Muscle of arm (tissue), 12 donors: ENCODE measurements around the gene CDK9. TPM values are rescaled to one million over a fixed set of nuclear protein-coding genes. Genes with fewer than 3 reads are reported as not detected.
A peak's percentile ranks its signal among the peaks of the same experiment; 100 is the strongest.

ENCODE experiments used
- DNase-seq: peaks from one replicate; pipeline ENCODE4 v3.0.0-alpha.2; 2013
- polyA plus RNA-seq, 12 donors: library from polyadenylated mRNA; unstranded; fragments of 120-200 nt; gene quantifications; one replicate each; pipeline ENCODE4 v1.2.1, GENCODE V29; 2013; ENCODE audit not compliant: insufficient read length in 12 of 12

Gene CDK9
- polyA plus RNA-seq, 12 donors: 29.1 to 50.2 (median 38.6) TPM; not detected in 1

DNA sequence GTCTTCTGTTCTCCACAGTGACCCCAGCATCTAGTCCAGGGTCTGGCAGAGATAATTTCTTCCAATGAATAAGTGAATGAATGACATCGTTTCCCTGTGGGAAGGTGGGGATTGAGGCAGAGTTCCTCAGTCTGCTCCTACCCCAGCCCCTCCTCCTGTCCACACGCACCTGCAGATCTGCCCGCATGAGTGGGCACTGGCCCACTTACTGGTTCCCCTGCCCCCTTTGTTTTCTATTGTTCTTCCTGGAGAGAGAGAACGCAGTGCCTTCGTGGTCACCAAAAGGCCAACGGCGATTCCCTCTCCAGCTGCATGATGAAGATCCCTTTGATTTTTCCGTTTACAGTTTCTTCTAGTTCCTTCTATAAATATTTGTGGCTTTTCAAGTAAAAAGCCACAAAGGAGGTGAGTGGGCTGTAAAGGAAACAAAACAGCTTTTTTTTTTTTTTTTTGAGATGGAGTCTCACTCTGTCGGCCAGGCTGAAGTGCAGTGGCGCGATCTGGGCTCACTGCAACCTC, 11.1 kb downstream of the CDK9 start:
- DNase-seq: no peak

DNA sequence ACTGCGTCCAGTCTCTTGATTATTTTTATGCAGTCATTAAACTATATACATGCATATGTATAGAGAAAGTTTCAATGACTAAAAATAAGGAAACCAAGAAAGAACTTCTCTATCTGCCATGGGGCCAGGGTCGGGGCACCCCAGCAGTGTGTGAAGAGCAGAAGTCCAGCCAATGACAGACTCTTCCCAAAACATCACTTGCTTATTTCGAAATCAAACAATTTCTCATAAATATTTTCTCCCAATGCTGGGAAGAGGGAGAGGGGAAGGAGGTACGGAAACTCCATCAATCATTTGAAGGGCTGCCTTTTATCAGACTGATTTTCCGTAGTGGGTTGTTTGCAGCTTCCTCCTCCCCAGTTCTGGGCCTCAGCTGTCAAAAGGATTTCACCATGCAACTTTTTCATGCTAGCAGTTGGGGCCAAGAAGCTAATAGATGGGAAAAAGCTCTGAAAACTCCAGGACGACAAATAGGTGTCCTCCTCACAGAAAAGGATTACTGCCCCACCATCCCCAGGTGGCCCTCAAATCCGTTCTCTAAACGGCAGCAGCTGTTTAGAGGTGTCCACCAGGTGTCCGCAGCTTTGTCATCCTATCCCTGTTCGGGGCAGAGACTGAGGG, 16.2 kb downstream of the CDK9 start:
- DNase-seq: no peak

DNA sequence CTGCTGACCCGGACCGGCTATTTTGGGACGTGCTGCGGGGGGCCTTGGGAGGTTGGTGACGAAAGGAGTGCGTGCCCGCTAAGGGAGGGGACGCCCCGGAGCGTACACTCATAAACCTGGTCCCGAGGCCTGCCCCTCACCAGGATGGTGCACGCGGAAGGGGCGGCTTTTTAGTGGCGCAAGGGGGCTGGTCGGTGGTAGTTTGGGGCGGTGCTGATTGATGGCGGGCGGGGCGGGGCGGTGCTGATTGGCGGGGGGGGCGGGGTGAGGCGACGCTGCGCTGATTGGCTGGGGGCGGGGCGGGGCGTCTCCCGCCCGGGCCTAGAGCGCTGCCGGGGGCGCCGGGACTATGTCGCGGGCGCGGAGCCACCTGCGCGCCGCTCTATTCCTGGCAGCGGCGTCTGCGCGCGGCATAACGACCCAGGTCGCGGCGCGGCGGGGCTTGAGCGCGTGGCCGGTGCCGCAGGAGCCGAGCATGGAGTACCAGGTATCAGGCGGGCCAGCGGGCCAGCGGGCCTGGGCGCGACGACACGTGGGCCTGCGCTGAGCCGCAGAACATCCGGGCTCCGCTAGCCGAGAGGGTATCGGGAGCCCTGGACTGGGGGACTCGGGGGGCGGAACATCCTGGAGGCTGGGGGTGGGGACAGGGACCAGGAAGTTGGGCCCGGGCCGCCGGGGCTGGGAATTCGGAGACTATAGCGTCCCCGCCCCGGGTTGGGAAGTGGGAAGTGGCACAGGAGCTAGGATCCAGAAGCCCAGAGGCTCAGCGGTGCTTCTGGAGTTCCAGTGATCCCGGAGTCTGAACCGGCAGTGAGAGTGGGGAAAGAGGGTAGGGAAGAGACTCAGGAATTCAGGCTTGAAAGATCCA, 17.0 kb downstream of the CDK9 start, which contains the start of gene FPGS:
FPGS (plus strand) TSS at position 307 of the 868 bp plus-strand sequence; CDS start at position 350, 43 bp downstream.
- peak; percentile 87 for DNase-seq

DNA sequence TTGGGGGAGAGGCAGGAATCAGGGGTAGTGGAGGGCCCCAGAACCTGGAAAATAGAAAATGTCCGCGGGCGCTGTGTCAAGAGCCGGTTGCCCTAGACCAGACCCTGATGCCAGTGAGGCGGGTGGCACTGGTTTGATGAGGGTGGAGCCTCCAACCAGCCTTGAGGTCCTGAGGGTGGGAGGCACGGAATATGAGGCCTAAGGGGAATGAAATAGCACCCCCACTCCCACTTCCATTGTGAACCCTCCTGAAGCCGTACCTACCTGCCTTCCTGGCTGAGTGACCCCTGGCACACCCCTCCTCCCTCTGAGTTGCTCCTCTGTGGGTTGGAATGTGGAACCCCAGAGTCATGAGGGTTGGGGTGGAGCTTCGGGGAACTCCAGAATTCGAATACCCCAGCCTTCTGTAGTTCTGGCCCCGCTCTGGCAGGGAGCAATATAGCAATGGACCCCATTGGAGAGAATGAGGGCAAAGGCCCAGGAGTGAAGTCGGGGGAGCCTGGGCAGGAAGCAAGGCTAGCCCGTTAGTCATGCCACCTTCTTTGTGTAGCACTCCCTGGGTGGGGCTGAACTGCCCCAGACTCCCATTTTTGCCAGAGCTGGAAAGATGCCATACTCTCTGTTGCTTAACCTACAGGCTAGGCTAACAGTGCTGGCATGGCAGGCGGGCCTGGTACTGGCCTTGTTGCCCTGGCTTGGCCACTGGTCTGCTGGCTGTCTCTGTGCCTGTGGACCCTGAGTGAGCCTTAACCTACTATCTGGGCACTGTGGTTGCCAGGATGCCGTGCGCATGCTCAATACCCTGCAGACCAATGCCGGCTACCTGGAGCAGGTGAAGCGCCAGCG, 17.9 kb downstream of the CDK9 start:
- DNase-seq: no peak

DNA sequence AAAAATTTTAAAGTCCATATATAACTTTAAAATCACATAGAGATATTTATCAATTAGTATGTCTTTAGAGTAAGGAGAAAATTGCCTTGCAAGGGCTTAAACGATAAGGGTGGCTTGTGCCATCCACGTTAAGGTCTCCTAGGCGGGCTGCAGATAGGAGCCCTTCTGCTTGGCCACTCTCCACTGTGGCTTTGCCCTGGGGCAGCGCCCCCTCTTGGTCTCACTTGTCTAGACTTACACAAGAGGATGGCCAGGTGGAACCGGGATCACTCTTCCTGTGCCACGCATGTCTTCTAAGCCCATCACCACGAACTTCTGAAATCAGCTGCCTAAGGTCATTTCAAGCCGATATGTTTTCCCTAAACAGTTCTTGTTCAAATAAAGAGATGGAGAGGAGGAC, 19.8 kb downstream of the CDK9 start:
- DNase-seq: no peak

DNA sequence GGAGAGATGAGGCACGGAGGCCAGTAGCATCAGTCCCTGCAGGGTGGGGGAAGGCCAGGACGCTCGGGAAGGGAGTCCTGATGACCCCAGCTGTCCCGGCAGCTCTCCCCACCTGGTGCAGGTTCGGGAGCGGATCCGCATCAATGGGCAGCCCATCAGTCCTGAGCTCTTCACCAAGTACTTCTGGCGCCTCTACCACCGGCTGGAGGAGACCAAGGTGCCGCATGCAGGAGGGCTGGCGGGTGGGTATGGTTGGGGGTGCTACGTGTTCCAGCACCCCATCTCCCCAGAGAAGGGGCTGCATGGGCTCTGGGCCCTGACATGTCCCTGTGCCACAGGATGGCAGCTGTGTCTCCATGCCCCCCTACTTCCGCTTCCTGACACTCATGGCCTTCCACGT, 21.0 kb downstream of the CDK9 start:
- no peak for DNase-seq

DNA sequence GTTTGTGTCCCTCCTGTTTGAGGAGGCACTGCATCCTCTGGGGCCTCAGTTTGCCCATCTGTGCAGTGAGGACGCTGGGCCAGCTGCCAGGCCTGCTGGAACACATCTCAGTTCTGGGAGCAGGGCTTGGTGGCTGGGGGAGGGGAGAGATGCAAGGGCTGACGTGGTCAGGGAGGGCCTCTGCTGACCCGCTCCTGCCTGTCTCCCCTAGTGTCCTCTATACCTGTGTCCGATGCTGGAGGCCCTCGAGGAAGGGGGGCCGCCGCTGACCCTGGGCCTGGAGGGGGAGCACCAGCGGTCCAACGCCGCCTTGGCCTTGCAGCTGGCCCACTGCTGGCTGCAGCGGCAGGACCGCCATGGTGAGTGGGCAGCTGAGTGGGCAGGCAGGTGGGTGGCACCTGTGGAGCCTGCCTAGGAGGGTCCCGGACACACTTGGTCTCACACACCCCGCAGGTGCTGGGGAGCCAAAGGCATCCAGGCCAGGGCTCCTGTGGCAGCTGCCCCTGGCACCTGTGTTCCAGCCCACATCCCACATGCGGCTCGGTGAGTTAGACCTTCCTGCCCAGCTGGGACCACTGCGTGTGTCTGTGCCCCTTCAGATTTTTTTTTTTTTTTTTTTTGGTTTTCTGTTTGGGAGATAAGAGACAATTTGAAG, 22.6 kb downstream of the CDK9 start:
- DNase-seq: no peak

DNA sequence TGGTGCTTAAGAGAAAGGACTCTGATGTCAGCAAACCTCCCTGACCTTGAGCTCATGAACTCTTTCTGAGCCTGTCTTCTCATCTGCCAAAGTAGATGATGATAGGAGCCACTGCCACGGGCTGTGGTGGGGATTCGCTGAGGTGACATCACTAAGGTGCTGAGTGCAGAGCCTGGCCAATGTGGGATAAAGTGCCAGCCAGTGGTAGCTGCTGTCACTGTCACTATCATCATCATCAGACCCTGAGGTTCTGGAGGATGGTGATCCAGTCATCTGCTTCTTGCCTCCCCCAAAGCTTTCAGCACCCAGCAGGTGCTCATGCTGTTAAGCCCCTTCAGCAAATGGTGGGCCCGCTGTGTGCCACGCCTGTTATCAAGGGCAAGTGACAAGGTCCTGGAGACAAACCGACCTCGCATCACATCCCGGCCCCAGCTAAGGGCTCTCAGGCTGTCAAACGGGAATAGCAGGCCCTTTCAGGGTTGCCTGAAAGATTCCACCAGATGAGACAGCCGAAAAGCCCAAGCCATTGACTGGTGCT, 23.2 kb downstream of the CDK9 start:
- DNase-seq: no peak

DNA sequence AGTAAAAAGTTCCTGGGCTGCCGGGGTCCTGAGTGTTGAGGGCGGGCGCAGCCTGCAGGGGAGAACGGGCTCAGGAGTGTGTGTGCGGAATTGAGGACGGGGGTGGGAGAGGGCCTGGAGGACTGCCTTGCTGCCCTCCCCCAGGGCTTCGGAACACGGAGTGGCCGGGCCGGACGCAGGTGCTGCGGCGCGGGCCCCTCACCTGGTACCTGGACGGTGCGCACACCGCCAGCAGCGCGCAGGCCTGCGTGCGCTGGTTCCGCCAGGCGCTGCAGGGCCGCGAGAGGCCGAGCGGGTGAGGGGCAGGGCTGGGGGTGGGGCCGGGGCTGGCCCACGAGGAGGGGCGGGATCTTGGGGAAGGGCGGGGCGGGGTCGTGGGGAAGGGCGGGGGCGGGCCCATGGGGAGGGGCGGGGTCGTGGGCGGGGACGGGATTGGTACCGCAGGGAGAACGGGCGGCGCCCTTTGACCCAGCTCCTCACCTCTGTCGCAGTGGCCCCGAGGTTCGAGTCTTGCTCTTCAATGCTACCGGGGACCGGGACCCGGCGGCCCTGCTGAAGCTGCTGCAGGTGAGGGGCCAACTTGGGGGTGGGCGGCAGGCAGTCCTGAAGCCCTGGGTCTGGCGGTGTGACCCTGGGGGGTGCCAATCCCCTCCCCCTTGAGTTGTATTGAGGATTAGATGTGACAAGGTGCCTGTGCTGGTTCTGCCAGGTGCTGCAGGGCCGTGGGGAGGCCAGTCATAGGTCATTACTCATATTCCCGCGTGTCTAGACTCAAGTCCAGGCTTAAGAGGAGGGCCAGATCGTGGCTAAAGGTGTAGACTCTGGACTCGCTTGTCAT, 23.9 kb downstream of the CDK9 start:
- no peak for DNase-seq

DNA sequence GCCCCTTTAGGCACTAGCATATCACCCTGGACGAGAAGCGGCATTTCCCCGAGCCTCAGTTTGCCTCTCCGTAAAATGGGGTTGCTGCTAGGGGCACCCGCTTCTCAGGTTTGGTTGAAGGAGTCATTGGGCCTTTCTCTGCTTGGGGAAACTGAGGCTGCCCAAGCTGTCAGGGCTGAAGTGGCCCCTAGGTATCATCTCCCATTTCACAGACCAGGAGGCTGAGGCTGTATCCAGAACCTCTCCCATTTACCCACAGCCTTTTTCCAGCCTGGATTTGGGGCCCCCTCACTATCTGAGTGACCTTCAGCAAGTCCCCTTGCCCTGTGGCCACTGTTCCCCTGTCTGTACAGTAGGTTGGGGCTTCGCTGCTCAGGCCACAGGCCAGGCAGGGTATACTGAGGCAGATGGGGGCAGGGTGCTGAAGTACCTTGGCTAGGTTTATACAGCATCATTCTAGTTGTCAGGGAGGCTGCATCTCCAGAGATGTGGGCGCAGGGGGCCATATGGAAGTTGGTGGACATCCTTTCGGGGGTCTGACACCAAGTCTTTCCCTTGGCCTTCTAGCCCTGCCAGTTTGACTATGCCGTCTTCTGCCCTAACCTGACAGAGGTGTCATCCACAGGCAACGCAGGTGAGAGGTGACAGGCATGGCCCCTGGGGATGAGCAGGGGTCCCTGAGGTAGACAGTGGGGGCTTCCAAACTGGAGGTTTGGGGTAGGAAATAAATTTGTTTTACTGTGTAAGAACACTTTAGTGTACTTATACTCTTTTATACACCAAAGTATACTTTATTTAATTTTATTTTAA, 24.7 kb downstream of the CDK9 start:
- DNase-seq: no peak

DNA sequence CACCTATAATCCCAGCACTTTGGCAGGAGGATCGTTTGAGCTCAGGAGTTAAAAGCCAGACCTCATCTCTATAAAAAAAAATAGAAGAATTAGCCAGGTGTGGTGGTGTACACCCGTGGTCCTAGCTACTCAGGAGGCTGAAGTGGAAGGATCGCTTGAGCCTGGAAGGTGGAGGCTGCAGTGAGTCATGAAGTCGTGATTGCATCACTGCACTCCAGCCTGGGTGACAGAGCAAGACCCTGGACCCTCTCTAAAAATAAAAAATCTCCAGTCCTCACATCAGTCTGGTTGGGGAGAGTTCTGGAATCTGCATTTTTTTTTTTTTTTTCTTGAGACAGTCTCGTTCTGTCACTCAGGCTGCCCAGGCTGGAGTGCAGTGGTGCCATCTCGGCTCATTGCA, 26.2 kb downstream of the CDK9 start:
- DNase-seq: no peak

DNA sequence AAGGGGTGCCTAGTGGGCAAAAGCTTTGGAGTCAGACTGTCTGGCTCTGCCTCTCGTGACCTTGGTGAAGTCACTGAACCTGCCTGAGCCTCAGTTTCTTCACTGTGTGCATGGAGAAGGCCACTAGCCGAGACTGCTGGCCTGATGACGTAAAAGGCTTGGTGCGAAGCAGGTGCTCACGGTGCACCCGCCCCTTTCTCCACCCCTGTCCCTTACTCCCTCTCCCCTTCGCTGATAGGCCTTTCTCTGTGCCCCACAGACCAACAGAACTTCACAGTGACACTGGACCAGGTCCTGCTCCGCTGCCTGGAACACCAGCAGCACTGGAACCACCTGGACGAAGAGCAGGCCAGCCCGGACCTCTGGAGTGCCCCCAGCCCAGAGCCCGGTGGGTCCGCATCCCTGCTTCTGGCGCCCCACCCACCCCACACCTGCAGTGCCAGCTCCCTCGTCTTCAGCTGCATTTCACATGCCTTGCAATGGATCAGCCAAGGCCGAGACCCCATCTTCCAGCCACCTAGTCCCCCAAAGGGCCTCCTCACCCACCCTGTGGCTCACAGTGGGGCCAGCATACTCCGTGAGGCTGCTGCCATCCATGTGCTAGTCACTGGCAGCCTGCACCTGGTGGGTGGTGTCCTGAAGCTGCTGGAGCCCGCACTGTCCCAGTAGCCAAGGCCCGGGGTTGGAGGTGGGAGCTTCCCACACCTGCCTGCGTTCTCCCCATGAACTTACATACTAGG, 27.3 kb downstream of the CDK9 start:
- DNase-seq: no peak

DNA sequence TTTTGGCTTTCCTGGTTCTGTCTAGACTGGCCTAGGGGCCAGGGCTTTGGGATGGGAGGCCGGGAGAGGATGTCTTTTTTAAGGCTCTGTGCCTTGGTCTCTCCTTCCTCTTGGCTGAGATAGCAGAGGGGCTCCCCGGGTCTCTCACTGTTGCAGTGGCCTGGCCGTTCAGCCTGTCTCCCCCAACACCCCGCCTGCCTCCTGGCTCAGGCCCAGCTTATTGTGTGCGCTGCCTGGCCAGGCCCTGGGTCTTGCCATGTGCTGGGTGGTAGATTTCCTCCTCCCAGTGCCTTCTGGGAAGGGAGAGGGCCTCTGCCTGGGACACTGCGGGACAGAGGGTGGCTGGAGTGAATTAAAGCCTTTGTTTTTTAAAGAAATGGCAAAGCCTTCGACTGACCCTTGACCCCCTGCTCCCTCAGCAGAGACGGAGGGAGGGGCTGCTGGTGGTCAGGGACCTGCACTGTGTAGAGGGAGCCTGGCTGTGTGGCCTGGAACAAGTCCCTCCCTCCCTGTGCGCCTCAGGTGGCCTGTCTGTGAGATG, 27.9 kb downstream of the CDK9 start:
- no peak for DNase-seq

DNA sequence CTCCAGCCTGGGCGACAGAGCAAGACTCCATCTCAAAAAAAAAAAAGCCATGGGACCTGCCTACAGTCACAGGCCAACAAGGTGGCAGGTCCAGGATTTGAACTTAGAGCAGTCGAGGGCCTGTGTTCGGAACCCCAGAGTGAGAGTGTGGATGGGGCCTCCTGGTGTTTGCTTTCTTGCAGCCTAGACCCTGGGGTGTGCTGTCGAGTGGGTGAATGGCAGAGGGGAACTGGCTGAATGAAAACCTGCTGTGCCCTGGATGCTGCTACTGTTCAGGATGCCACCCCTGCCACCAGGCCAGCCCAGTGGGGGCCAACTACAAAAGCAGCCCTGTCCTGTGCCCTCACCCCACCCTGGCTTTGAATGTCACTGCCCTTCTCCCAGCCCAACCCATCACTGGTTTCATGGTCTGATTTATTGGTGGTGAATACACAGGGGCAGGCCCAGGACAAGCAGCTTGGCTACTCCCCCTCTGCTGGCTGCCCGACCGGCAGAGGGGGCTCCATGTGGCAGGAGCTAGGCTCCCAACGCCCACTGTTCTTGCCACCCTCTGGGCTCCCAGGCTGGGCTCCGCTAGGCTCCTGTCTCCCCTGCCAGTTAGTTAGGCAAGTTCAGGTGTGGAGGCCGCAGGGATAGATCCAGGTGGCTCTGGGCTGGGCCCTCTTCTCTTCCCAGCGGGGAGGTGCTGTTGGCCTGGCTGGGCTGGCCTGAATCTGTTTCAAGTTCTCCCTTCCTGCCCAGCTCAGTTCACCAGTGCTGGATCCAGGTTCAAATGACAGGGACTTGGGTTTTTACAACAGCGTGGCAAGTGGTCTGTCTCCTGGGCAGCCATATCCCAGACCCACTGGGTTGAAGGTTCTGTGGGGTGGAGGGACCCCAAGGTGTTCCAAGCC, 29.0 kb downstream of the CDK9 start:
- no peak for DNase-seq

DNA sequence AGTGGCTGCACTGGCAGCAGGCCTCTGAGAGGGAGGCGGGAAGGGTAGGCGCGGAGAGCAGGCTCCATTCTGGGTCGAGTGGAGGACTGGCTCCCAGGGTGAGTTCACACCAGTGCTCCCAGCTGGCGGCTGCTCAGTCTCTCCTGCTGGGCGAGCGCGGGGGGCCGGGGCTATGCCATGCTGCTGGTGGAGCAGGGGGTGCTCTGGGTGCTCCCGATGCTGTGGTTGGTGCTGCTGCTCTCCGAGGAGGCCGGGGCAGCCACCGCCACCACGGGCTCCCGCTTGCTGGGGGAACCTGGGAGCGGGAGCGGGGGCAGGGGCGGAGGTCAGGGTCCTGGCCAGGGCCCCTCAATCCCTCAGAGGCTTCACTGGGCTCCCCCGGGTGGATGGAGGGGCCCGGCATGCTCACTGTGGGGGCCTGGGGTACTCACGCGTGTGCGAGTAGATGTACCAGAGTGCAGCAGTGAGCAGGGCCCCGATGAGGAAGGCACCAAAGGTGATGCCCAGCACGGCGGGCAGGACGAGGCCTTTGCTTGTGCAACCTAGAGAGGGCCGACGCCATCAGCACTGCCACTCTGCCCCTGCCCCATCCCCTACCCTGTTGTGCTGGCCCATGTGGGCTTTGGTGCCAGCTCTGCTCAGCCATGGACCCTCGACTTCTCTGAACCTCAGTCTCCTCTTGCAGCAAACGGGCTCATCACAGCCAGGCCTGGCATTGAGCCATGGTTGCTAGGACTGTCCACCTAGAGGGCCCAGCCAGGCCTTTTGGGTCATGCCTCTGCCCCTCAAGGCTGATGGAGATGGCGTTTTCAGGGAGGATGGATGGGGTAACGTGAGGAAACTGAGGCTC, 29.9 kb downstream of the CDK9 start:
- DNase-seq: no peak

DNA sequence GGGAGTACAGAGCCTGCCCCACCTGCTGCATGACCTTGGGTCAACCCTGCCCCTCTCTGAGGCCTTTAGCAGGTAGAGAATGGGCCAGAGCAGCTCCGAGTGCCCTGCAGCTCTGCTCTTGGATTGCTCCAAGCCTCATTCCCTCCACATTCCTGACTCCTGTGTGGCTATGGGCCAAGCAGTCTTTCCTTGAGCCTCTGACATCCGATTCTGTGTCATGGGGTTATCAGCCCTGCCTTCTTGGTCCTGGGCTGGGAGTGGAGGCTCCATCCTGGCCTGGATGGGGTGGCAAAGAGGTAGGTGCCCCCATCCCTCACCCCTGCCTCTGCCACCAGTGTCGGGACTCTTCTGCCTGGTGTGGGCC, 30.5 kb downstream of the CDK9 start:
- no peak for DNase-seq
